Astrocyte of the spinal cord (primary cell): ENCODE data around the gene IFIT1B.

Experiments used
- DNase-seq: peaks from one replicate; pipeline ENCODE4 v3.0.0; 2011; ENCODE audit warnings: low read depth, low spot score
- H3K4me3 ChIP-seq: 2 replicates; pipeline ENCODE4 v1.5.1; 2011; ENCODE audit warnings: low read depth, mild to moderate bottlenecking, low read length, moderate library complexity
- in situ Hi-C: cut with HindIII; loops from 2 replicates; pipeline ENCODE4 v1.10.0; 2017; ENCODE audit warnings: low sequenced_read_pairs
- TF ChIP-seq, protein P1 (sequence below): IDR thresholded peaks from 2 replicates; pipeline ENCODE4 v1.5.1; 2012; ENCODE audit warnings: low read depth, mild to moderate bottlenecking, low read length, inconsistent platforms

IFIT1B gene

GRCh38 chr10:89426230-89426868, 48.5 kb downstream of the IFIT1B start:
- TF ChIP-seq, protein P1, sequence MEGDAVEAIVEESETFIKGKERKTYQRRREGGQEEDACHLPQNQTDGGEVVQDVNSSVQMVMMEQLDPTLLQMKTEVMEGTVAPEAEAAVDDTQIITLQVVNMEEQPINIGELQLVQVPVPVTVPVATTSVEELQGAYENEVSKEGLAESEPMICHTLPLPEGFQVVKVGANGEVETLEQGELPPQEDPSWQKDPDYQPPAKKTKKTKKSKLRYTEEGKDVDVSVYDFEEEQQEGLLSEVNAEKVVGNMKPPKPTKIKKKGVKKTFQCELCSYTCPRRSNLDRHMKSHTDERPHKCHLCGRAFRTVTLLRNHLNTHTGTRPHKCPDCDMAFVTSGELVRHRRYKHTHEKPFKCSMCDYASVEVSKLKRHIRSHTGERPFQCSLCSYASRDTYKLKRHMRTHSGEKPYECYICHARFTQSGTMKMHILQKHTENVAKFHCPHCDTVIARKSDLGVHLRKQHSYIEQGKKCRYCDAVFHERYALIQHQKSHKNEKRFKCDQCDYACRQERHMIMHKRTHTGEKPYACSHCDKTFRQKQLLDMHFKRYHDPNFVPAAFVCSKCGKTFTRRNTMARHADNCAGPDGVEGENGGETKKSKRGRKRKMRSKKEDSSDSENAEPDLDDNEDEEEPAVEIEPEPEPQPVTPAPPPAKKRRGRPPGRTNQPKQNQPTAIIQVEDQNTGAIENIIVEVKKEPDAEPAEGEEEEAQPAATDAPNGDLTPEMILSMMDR, result peak; percentile 74
- in situ Hi-C loops, result no loop called here
- no peak overlapping the region for H3K4me3 ChIP-seq
- DNase-seq, result peak; percentile 85

GRCh38 chr10:89427629-89428028, 49.8 kb downstream of the IFIT1B start:
- TF ChIP-seq, protein P1, result no peak
- in situ Hi-C loops, result no loop called here
- peak; percentile 86 for DNase-seq
- H3K4me3 ChIP-seq, result no peak overlapping the region

DNA sequence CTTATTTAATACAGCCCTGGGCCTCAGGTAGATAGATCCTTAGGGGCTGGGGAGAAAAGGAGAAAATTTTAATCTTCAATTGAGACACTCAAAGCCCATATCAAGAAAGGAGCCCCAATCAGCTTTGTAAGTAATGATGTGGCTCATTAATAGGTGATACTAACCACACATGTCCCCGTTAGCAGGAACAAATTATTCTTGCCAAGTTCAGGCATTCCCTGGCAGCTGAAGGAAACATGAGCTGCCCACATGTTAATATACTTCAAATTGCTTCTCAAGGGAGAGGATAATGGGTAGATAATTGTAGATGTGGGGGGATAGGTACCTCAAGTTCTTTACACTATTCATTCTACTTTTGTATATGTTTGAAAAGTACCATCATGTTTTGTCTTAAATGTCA, 51.0 kb downstream of the IFIT1B start:
- no peak for DNase-seq
- TF ChIP-seq, protein P1, result no peak
- in situ Hi-C loops, result no loop called here
- H3K4me3 ChIP-seq, result no peak overlapping the region

DNA sequence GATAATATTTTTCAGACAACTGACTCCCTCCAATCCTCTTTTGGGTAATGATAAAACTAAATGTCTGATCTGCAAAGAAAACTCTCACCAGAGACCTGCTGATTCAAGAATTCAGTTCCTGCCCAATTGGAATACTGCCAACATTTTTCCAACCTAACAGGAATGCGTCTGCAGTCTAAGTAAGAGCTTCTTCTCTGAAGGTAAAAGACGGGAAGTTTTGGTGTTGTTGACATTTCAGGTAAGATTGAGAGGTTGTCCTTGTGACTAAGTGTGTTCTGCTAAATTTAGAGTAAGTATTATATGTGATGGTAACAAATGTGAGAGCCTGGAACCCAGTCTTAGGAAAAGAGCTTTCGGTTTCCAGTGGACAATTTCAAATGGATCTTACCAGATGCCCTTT, 54.1 kb downstream of the IFIT1B start:
- in situ Hi-C loops, result no loop called here
- H3K4me3 ChIP-seq, result no peak overlapping the region
- DNase-seq, result peak; percentile 81
- TF ChIP-seq, protein P1, result no peak
